Endothelial cell (in vitro differentiated cells): Measurements from ENCODE around the gene TMEM135. TPM values are rescaled to one million over a fixed set of nuclear protein-coding genes. Genes with fewer than 3 reads are reported as not detected.

ENCODE experiments used
- DNase-seq: peaks from one replicate; pipeline ENCODE4 v3.0.0; 2021; ENCODE audit warnings: low spot score
- H3K27ac Mint-ChIP-seq: one replicate; pipeline ENCODE4 v1.8.0; 2021; ENCODE audit warnings: mixed read lengths, inconsistent platforms; ENCODE audit not compliant: unreplicated experiment
- H3K27me3 Mint-ChIP-seq: one replicate; pipeline ENCODE4 v1.8.0; 2021; ENCODE audit warnings: mild to moderate bottlenecking, moderate library complexity, mixed read lengths, inconsistent platforms; ENCODE audit not compliant: unreplicated experiment
- H3K36me3 Mint-ChIP-seq: one replicate; pipeline ENCODE4 v1.8.0; 2021; ENCODE audit warnings: mild to moderate bottlenecking, low read depth, mixed read lengths, inconsistent platforms; ENCODE audit not compliant: unreplicated experiment
- H3K4me1 Mint-ChIP-seq: one replicate; pipeline ENCODE4 v1.8.0; 2021; ENCODE audit warnings: mild to moderate bottlenecking, mixed read lengths, inconsistent platforms; ENCODE audit not compliant: unreplicated experiment
- H3K4me3 Mint-ChIP-seq: one replicate; pipeline ENCODE4 v1.8.0; 2021; ENCODE audit warnings: mild to moderate bottlenecking, mixed read lengths, inconsistent platforms; ENCODE audit not compliant: unreplicated experiment
- H3K9me3 Mint-ChIP-seq: one replicate; pipeline ENCODE4 v1.8.0; 2021; ENCODE audit warnings: mixed read lengths, inconsistent platforms; ENCODE audit not compliant: unreplicated experiment
- CTCF ChIP-seq: fragments of 200-600 bp; sonication (generic); IDR thresholded peaks from one replicate; pipeline ENCODE4 v1.5.0; 2021; ENCODE audit warnings: antibody characterized with exemption; ENCODE audit not compliant: unreplicated experiment
- total RNA-seq: library from RNA; stranded (reverse); fragmentation: NEBNext Ultra II Directional; extraction: Animal tissue kit (Norgen Biotek cat#: 25700); gene quantifications from one replicate; pipeline ENCODE4 v1.2.1, GENCODE V29; 2021; ENCODE audit not compliant: unreplicated experiment

The TMEM135 gene
- total RNA-seq, 1 donor from 2014 or later: 49.7 TPM

DNA sequence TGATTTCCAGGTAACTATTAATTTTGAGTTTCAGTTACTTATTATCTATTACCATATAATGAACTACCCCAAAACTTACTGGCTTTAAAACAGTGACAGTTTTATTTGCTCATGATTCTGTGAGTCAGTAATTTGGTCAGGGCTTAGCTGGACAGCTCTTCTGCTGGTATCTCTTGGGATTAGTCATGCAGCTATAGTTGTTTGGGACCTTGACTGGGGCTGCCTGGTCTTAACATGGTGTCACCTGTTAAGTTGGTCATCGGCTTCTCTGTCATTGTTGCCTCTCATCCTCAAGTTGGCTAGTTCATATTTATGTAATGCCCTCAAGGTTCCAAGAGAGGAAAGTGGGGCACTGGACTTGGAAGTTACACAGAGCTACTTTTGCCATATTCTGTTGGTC lies 177.5 kb downstream of the TMEM135 start:
- no peaks in the 10 kb centered on the region for H3K36me3 Mint-ChIP-seq
- peaks cover 6% of the 10 kb centered on the region for H3K4me1 Mint-ChIP-seq
- no peaks in the 10 kb centered on the region for H3K9me3 Mint-ChIP-seq
- no peak overlapping the region for H3K4me3 Mint-ChIP-seq
- TF ChIP-seq CTCF: no peak
- no peak overlapping the region for H3K27ac Mint-ChIP-seq
- DNase-seq: no peak
- no peaks in the 10 kb centered on the region for H3K27me3 Mint-ChIP-seq

- no peak for DNase-seq
Measured at GRCh38 chr11:87219266-87219665, 181.5 kb downstream of the TMEM135 start.

DNA sequence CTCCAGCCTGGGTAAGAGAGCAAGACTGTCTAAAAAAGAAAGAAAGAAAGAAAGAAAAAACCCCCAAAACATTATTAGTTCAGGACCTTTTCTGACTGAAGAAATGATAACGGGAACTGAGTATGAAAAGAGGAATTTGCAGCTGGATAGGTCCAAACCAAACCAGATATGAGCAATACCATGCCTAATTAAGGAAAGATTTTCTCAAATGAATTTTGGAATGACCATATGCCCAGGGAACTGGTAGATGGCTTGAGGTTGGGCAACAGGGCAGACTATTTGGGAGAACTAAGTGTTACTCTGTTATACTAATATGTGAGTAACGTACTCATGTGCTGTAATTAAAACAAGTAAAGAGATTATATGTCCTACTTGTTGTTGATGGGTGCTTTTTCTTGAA lies 186.1 kb downstream of the TMEM135 start:
- Mint-ChIP-seq H3K4me3 (no peak overlapping the region), H3K4me1 (peaks cover 5% of the 10 kb centered on the region), H3K27me3 (no peaks in the 10 kb centered on the region), H3K36me3 (no peaks in the 10 kb centered on the region), H3K9me3 (no peaks in the 10 kb centered on the region), H3K27ac (no peak overlapping the region)
- no peak for TF ChIP-seq CTCF
- no peak for DNase-seq

More at GRCh38 chr11:87219266-87219665, 181.5 kb downstream of the TMEM135 start:
- Mint-ChIP-seq H3K27ac (no peak overlapping the region), H3K36me3 (no peaks in the 10 kb centered on the region), H3K27me3 (no peaks in the 10 kb centered on the region), H3K9me3 (no peaks in the 10 kb centered on the region), H3K4me3 (no peak overlapping the region), H3K4me1 (peaks cover 6% of the 10 kb centered on the region)
- no peak for TF ChIP-seq CTCF

- no peak overlapping the region for H3K27ac Mint-ChIP-seq
- H3K4me1 Mint-ChIP-seq: peaks cover 5% of the 10 kb centered on the region
- DNase-seq: no peak
- H3K36me3 Mint-ChIP-seq: no peaks in the 10 kb centered on the region
- H3K27me3 Mint-ChIP-seq: no peaks in the 10 kb centered on the region
- H3K4me3 Mint-ChIP-seq: no peak overlapping the region
- no peaks in the 10 kb centered on the region for H3K9me3 Mint-ChIP-seq
- TF ChIP-seq CTCF: no peak
Measured at GRCh38 chr11:87224486-87224885, 186.8 kb downstream of the TMEM135 start.

DNA sequence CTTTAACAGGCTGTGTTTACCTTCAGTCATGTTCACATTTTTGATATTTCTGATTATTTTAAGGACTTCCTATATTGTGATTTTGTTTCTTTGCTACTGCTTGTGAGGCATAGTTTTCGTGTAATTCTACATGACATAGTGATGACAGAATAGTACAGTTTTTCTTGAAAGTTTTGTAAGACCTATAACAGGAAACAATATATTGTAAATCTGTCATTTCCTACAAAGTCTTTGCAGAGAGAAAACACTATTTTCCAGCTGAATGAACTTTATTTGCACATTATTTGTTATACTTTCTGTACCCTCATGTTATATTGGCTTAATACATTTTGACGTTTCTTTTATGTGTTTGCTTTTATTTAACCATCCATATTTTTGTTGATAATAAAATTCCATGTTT lies 191.1 kb downstream of the TMEM135 start:
- peaks cover 5% of the 10 kb centered on the region for H3K9me3 Mint-ChIP-seq
- TF ChIP-seq CTCF: no peak
- no peak overlapping the region for H3K27ac Mint-ChIP-seq
- H3K36me3 Mint-ChIP-seq: peaks cover 9% of the 10 kb centered on the region
- H3K4me1 Mint-ChIP-seq: peaks cover 5% of the 10 kb centered on the region
- DNase-seq: no peak
- H3K4me3 Mint-ChIP-seq: no peak overlapping the region
- H3K27me3 Mint-ChIP-seq: no peaks in the 10 kb centered on the region
